Hindlimb muscle (tissue), 1 donor: Measurements from ENCODE around the gene TAOK2. TPM values are rescaled to one million over a fixed set of nuclear protein-coding genes. Genes with fewer than 3 reads are reported as not detected.
"Not testable (repeated sequence)": the region's sequence is repeated elsewhere in the genome, so short reads cannot be mapped to it uniquely, and the experiment has no call there.

Experiments
- DNase-seq: peaks from one replicate; pipeline ENCODE4 v3.0.0-alpha.2; 2013
- polyA plus RNA-seq: library from polyadenylated mRNA; unstranded; fragments of 120-200 nt; gene quantifications from one replicate; pipeline ENCODE4 v1.2.1, GENCODE V29; 2013; ENCODE audit not compliant: insufficient read length

TAOK2 gene
- 36.0 TPM for polyA plus RNA-seq

- DNase-seq, result peak; percentile 99
Observed at GRCh38 chr16:29973384-29974246, at the start of gene TAOK2. TSS of gene TAOK2 (plus strand) at chr16:29973868. CDS start at chr16:29977773, 3,905 bp downstream.

- DNase-seq, result peak; percentile 15
Observed at GRCh38 chr16:29925105-29925756, 48.4 kb upstream of the TAOK2 start.

- DNase-seq, result peak; percentile 87
Observed at GRCh38 chr16:29925781-29926710, 47.6 kb upstream of the TAOK2 start, which contains the start of gene KCTD13. TSS of gene KCTD13 (minus strand) at chr16:29926226. CDS start at chr16:29926033, 193 bp downstream.

- DNase-seq, result peak; percentile 54
Observed at GRCh38 chr16:29926711-29927052, 47.0 kb upstream of the TAOK2 start.

DNA sequence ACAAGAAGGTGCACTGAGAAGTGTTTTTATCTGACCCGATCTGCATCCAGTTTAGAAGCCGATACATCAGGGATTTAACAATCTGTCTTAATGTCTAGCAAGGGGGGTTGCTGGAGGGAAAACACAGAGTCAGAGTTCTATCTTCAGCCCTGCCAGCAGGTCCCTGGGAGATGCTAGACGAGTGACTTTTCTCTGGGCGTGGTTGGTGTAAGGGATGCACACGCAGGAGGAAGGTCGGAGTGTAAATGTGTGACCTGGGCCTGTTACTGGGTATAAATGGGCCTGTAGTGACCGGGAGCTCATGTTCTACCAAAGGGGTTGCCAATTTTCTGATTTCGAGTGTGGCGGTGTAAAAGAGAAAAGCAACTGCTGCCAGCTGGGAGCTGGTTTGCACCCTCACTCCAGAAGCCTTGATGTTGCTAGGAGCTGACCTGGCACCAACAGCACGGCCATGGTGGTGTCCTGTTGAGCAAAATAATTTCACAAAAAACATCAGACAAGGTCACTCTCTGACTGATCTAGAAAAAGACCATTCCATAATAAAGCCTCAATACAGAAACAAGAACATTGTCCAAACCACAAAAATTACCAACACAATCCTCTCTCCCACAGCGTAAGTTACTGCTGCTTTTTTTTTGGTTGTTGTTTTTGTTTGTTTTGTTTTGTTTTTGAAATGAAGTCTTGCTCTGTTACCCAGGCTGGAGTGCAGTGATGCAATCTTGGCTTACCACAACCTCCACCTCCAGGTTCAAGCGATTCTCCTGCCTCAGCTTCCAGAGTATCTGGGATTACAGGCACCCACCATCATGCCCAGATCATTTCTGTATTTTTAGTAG lies 46.4 kb upstream of the TAOK2 start:
- no peak for DNase-seq

DNA sequence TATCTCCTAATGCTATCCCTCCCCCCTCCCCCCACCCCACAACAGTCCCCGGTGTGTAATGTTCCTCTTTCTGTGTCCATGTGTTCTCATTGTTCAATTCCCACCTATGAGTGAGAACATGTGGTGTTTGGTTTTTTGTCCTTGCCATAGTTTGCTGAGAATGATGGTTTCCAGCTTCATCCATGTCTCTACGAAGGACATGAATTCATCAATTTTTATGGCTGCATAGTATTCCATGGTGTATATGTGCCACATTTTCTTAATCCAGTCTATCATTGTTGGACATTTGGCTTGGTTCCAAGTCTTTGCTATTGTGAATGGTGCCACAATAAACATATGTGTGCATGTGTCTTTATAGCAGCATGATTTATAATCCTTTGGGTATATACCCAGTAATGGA lies 41.9 kb upstream of the TAOK2 start:
- DNase-seq, result not testable (repeated sequence)

DNA sequence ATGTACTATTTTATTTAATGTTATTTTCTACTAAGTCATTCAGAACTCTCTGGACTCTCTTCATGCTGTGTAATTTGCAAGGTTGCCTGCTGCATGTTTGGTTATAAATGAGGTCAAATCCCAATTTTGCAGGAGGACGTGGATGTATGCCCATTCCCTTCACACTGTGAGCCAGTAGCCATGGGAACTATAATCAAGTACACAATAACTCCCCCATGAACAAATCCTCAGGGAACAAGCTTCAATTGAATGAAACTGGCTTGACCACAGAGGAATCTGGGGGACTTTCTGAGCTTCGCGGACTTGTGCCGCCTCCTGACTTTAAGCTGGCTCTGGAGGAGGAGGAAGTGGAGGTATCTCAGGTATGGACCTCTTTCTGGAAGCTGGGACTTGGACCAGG lies 33.0 kb upstream of the TAOK2 start:
- DNase-seq, result no peak

DNA sequence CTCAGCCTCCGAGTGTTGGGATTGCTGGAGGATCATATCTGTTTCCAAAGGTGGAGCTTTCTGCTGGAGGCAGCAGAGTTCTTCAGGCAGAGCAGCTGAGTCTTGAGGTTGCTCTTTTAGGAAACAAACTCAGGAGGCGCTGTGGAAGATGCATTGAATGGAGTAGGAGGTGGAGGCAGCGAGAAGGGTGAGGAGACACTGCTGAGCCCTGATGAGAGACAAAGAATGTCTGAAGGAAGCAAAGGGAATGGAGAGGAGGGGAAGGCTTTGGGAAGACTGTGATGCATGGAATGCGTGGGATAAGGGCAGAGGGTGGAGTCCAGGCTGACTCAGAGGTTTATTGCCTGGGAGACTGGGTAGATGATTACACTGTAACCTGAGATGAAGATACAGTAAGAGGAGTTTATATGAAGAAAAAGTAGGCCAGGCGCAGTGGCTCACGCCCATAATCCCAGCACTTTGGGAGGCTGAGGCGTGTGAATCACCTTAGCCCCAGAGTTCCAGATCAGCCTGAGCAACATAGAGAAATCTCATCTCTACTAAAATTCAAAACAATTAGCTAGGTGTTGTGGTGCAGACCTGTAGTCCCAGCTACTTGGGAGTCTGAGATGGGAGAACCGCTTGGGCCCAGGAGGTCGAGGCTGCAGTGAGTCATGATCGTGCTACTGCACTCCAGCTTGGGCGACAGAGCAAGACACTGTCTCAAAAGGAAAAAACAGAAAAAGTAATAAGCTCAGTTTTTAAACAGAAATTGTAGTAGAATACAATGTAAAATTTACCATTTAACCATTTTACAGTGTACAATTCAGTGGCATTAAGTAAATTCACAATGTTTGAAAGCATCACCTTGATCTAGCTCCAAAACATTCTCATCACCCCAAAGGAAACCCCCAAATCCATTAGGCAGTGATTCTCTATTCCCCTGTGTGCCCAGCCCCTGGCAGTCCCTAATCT lies 29.5 kb upstream of the TAOK2 start:
- peak; percentile 31 for DNase-seq

GRCh38 chr16:29947897-29948296 lies 25.8 kb upstream of the TAOK2 start:
- no peak for DNase-seq

- no peak for DNase-seq
Observed at GRCh38 chr16:29950806-29951461, 22.7 kb upstream of the TAOK2 start.

DNA sequence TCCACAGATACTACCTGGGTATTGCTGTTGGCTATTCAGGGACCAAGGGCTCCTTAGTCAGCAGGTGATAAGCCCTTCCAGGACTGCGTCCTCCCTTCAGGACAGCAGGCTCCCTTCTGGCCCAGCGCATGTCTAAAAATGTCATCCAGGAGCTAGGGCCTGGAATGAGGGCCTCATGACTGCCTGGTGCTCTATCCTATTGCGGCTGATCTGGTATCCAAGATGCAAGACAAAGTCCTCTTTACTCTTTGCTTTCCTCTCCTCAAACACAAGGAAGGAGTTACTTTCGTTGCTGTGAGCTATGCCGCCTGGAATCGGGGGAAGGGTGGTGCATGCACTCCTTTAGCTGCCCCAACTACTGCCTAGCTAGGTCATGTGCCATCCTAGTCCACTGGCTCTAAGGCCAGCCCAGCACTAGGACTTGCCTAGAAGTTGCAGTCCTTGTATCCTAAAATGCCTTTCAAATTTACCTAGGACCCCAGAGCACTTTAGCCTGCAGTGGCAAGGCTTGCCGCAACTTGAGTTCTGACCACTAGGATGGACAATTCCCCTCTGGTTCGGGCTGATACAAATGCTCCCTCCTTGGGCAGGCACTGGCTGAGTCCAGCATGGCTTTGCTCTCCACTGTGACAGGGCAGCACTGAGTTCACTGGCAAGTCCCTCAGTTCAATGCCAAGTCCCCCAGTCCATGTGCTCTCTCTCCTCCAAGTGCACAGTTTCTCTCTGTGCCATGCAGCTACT lies 21.9 kb upstream of the TAOK2 start:
- DNase-seq, result no peak

GRCh38 chr16:29958756-29959155 lies 14.9 kb upstream of the TAOK2 start:
- no peak for DNase-seq

GRCh38 chr16:29959293-29959692 lies 14.4 kb upstream of the TAOK2 start:
- DNase-seq, result no peak

GRCh38 chr16:29959821-29960220 lies 13.8 kb upstream of the TAOK2 start:
- not testable (repeated sequence) for DNase-seq

DNA sequence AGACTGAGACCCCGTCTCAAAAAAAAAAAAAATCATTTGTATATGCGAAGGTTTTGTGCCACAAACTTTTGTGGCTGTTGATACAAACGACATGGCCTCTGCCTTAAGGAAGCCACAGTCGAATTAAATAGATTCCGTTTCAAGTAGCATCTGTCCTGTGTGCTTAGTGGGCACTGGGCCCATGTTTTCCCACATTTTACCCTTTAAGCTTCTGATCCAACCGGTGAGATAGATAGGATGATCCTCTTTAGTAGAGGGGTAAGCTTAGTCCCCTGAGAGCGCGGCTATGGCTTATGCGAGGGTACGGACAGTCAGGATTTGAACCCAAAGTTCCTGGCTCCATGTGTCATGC lies 12.6 kb upstream of the TAOK2 start:
- DNase-seq, result no peak

DNA sequence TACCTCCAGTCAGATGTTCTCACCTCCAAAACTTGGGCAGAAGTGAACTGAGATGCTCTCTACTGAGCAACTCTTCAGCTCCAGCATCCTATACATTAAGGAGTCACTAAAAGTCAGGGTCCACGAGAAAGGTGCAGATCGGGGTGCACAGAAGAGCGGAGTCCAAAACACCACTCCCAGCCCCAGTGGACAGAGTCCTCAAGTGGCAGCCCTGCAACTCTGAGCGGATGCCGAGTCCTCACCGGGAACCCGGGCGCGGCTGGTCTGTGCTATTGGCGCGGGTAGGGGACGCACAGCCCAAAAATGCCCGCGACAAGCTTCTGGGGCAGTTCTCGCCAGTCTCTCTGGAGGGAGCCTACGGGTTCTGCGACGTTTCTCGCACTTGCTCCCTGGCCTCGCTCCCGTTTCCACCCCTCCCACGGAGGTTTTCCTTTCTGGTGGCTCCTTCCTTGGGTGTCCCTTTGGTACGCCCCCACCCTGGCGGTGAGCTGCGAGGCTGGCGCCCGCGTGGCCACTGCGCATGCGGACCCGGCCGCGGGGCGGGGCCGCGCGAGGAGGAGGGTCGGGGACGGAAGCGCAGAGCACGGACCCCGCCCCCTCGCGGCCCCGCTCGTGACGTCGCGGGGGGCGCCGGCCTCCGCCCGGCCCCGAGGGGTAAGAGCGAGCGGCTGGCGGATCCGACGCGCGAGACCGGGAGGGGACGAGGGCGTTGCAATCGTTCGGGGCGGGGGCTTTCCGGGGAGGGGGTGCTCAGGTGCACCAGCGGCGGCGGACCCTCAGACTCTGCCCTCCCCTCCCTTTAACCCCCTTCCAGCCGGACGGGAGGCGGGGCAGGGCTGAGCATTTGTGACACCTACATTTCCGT lies 12.0 kb upstream of the TAOK2 start, which contains the start of gene TMEM219:
Gene TMEM219 (plus strand): TSS at position 601 of the 865 bp plus-strand sequence. CDS start 1,065 bp downstream, outside the sequence.
- peak; percentile 95 for DNase-seq

GRCh38 chr16:29962344-29962994 lies 11.2 kb upstream of the TAOK2 start:
- peak; percentile 52 for DNase-seq
